Rectal smooth muscle tissue (tissue), 1 donor: Measurements from ENCODE around the gene RPS21.

ENCODE experiments used
- H3K27ac ChIP-seq: one replicate; pipeline ENCODE4 v1.7.0; 2013; ENCODE audit warnings: low read depth, low read length, inconsistent platforms
- H3K27me3 ChIP-seq: one replicate; pipeline ENCODE4 v1.7.0; 2013; ENCODE audit warnings: low read length; ENCODE audit not compliant: control insufficient read depth, insufficient read depth
- H3K36me3 ChIP-seq: one replicate; pipeline ENCODE4 v1.7.0; 2013; ENCODE audit warnings: low read length; ENCODE audit not compliant: control insufficient read depth, insufficient read depth
- H3K4me1 ChIP-seq: one replicate; pipeline ENCODE4 v1.7.0; 2013; ENCODE audit warnings: low read length; ENCODE audit not compliant: control insufficient read depth, insufficient read depth
- H3K4me3 ChIP-seq: one replicate; pipeline ENCODE4 v1.7.0; 2013; ENCODE audit warnings: low read length
- H3K9ac ChIP-seq: one replicate; pipeline ENCODE4 v1.7.0; 2013; ENCODE audit warnings: low read length

RPS21 gene

DNA sequence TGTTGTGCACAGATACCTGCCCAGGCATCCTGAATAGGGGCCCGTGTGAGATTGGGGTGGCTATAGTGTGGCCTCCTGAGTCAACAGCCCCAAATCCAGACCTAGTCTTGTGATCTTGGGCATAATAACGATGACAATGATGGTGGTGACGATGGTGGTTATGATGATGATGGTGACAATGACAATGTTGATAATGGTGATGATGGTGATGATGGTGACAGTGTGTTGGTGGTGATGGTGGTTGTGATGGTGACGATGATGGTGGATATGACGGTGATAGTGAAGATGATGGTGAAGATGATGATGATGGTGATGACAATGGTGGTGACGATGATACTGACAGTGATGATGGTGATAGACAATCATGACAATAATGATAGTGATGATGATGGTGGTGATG is 5.1 kb upstream of the RPS21 start:
- H3K27me3 ChIP-seq = no peaks in the 10 kb centered on the region
- peaks cover 6% of the 10 kb centered on the region for H3K36me3 ChIP-seq
- H3K4me3 ChIP-seq = no peak overlapping the region
- H3K27ac ChIP-seq = no peak overlapping the region
- no peak overlapping the region for H3K9ac ChIP-seq
- peaks cover 29% of the 10 kb centered on the region for H3K4me1 ChIP-seq

DNA sequence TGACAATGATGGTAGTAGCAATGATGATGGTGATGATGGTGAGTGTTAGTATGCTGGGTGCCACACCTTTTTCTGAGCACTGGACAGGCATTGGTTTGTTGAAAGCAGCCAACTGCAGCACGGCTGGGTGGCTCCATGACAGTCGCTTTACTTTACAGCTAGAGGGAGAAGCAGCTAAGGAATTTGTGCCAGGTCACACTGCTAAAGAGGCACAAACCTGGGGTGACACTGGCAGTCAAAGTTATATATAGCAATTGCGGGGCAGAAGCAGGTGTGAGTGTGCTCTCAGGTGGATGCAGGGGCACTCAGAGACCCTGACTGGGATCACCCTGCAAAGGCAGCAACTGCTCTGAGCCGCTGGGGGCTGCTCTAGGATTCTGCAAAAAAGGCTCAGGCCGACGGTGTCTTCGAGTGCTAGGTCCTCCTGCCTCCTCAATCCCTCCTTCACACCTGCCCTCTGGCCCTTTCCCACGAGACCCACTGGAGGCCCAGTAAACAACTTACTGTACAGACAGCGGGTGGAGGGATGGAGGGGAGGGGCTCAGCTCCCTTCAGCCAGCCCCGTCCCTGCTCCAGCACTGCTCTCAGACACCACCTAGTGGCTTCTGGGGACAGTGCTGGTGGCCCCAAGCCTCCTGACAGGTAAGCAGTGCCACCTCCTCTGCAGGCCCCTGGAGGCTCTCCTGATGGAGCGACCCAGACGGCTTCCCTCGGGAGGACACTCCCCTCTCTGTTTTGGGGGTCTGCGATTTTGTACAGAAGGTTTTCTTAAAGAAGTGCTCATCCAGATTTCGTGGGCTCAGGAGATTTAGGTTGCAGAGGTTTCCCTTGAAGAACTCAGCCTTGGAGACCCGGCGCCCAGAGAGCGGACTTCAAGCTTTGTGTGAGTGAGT is 4.4 kb upstream of the RPS21 start:
- H3K9ac ChIP-seq = no peak overlapping the region
- H3K27me3 ChIP-seq = no peaks in the 10 kb centered on the region
- peaks cover 6% of the 10 kb centered on the region for H3K36me3 ChIP-seq
- peak overlapping the region; percentile 11 for H3K27ac ChIP-seq
- H3K4me3 ChIP-seq = no peak overlapping the region
- H3K4me1 ChIP-seq = peaks cover 24% of the 10 kb centered on the region

GRCh38 chr20:62387219-62387913 is 463 bp downstream of the RPS21 start:
- Histone ChIP-seq H3K9ac (peak overlapping the region; percentile 70), H3K27me3 (no peaks in the 10 kb centered on the region), H3K36me3 (peaks cover 15% of the 10 kb centered on the region), H3K27ac (peak overlapping the region; percentile 94), H3K4me1 (peaks cover 15% of the 10 kb centered on the region), H3K4me3 (peak overlapping the region; percentile 91)

DNA sequence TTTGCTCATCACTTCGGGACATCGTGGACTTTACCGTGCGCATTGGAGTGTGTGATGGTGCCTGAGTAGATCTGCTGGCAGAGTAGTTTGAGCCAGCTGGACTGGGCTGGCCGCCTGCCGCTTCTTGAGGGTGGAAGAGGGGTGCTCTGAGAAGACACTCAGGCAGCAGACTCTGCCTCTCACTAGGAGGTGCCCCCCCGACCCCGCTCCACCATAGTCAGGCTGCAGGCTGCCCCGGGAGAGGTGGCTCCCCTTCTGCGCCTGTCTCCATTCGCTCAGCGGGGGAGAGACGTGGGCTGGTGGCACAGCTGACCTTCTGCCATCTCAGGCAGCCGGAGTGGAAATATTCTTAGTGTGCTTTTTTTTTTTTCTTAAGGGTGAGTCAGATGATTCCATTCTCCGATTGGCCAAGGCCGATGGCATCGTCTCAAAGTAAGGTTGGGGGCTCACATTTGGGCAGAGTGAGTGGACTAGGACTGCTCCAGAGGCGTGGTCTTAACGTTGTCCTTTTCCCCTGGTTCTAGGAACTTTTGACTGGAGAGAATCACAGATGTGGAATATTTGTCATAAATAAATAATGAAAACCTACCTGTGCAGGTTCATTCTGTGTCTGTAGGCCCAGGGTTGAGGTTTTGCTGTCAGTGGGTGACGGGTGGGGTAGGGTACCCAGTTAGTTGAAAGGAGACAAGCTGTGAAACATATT is 1.2 kb downstream of the RPS21 start:
- H3K9ac ChIP-seq = peak overlapping the region; percentile 70

DNA sequence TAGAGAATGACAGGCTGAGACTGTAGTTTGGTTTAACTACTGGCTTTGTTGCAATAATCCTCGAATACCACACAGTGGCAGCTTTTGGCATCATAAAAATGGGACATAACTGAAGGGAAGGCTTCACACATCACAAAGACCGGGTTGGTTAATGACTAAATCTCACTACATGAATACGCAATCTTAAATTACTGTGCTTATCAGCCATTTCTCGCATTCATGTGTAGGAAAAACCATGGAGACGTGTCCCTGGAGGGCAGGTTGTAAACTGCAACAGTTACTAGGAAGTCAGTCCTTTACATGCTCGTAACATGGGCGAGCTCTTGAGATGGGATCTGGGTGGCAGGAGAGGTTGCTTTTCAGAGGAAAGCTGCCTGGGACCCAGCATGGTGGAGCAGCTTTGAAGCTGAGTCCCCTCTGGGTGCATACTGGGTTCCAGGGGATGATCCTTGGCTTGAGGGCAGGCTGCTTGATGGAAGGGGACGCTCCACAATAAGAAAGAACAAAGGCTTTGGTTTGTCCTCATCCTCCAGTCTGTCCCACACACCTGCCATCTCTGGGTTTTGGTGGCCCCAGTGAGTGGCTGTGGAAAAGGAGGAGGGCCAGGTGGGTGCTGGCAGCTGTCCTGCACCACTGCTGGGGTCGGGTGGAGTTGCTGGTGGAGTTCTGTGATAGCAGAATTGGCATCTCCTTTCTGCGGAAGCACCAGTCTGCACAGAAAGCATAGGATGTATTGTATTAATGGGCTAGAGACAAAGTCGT is 2.1 kb downstream of the RPS21 start:
- H3K4me3 ChIP-seq = no peak overlapping the region
- no peak overlapping the region for H3K27ac ChIP-seq
- H3K36me3 ChIP-seq = peaks cover 14% of the 10 kb centered on the region
- no peak overlapping the region for H3K9ac ChIP-seq
- peaks cover 12% of the 10 kb centered on the region for H3K4me1 ChIP-seq
- no peaks in the 10 kb centered on the region for H3K27me3 ChIP-seq

More for the DNA sequence above, 1.2 kb downstream of the RPS21 start:
- H3K27ac ChIP-seq = no peak overlapping the region
- H3K4me1 ChIP-seq = peaks cover 12% of the 10 kb centered on the region
- H3K27me3 ChIP-seq = no peaks in the 10 kb centered on the region
- H3K4me3 ChIP-seq = peak overlapping the region; percentile 91
- H3K36me3 ChIP-seq = peaks cover 14% of the 10 kb centered on the region

- H3K27ac ChIP-seq = no peak overlapping the region
- peaks cover 12% of the 10 kb centered on the region for H3K4me1 ChIP-seq
- H3K4me3 ChIP-seq = no peak overlapping the region
- peaks cover 14% of the 10 kb centered on the region for H3K36me3 ChIP-seq
- H3K9ac ChIP-seq = no peak overlapping the region
- H3K27me3 ChIP-seq = no peaks in the 10 kb centered on the region
Observed at GRCh38 chr20:62389601-62390087, 2.7 kb downstream of the RPS21 start.

DNA sequence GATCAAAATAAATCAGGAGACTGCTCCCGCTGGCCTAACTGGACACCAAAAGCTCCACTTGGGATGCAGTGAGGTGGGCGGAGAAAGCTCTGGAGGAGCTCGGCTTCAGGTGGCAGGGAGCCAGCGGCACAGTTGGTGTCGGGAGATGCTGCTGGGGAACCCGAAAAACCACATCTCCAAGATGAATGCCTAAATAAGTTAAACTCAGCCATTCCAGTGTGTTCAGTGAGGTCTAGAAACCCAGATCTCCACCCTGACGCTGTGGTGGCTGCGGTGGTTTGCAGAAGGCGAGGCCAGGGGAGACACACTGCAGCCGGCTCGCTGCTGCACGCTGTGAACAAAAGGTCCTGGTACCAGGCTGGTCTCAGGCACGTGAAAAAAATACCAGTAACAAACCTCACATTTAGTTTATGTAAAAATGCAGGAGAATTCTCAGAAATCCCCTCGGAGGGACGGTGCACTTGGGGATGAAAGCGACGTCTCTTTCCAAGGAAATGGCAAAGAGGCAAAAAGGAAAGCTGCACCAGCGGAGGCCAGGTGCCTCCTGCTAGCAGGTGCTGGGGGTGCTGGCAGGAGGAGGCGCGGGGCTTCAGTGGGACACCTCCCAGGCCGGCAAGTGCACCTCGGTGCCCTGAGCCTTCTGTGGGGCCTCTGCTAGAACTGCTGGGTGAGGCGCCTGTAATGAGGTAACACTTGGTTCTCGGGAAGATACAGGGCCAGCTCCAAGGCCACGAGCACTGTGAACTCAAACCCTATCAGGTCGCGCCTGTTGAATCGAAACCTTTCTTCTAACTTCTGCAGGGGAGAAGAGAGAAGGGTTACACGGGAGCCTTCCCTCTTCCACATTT is 3.6 kb downstream of the RPS21 start:
- Histone ChIP-seq H3K4me1 (peaks cover 9% of the 10 kb centered on the region), H3K9ac (no peak overlapping the region), H3K27ac (no peak overlapping the region), H3K27me3 (no peaks in the 10 kb centered on the region), H3K36me3 (peaks cover 14% of the 10 kb centered on the region), H3K4me3 (no peak overlapping the region)

DNA sequence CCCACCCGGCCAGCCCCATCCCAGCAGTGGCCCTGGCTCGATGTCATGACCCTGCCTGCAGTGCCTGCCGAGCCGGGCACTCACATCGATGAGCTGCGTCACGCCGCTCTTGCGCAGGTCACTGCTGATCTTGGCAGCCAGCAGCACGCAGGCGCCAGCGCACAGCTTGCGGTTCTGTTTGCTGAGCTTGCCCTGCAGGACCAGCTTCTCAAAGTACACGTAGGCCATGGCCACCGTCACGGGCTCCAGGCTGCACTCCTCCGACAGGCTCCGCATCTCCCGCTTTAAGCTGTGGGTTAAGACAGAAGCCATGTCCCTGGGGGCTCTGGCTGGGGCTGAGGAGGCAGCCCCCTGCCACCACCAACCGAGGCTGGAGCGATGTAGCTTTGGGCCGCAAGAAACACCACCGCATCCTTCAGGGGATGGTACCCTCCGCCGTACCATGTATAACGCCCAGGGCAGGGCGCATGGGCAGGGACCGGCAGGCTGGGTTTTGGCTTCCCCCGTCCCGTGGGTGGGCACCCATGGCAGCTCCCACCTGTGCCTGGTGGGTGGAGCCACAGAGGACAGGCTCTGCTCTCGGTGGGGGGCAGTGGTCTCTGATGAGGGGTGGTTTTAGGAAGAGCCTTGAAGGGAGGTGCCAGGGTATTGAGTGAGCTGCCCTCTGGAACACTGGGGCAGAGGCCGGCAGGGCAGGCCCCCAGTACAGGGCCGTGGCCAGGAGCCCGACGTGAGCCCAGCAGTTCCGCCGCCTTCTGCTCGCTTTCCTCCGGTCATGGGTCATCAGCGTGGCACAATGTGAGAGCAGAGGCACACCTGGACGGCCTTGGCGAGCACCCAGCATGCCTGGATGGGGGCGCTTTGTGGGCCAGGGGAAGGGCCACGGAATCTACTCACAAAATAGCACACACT is 4.5 kb downstream of the RPS21 start:
- H3K4me3 ChIP-seq = no peak overlapping the region
- H3K27ac ChIP-seq = no peak overlapping the region
- H3K27me3 ChIP-seq = no peaks in the 10 kb centered on the region
- H3K4me1 ChIP-seq = peaks cover 5% of the 10 kb centered on the region
- peaks cover 14% of the 10 kb centered on the region for H3K36me3 ChIP-seq
- H3K9ac ChIP-seq = no peak overlapping the region

DNA sequence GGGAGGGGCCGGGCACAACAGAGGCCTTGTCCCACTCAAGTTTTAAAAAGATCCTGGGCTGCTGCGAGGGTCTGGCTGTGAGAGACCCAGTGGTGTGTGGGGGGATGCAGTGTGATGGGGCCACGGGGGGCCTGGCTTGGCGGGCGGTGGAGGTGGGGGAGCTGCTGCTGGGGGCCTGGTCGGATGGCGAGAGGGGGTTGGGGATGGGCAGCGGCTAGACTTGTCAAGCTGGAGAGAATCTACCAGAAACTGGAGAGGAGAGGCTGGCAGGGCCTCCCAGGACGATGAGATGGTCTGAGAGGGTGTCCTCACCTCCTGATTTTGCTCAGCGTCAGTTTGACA is 5.1 kb downstream of the RPS21 start:
- no peak overlapping the region for H3K9ac ChIP-seq
- peaks cover 14% of the 10 kb centered on the region for H3K36me3 ChIP-seq
- no peaks in the 10 kb centered on the region for H3K27me3 ChIP-seq
- H3K27ac ChIP-seq = no peak overlapping the region
- no peak overlapping the region for H3K4me3 ChIP-seq
- peaks cover 5% of the 10 kb centered on the region for H3K4me1 ChIP-seq

DNA sequence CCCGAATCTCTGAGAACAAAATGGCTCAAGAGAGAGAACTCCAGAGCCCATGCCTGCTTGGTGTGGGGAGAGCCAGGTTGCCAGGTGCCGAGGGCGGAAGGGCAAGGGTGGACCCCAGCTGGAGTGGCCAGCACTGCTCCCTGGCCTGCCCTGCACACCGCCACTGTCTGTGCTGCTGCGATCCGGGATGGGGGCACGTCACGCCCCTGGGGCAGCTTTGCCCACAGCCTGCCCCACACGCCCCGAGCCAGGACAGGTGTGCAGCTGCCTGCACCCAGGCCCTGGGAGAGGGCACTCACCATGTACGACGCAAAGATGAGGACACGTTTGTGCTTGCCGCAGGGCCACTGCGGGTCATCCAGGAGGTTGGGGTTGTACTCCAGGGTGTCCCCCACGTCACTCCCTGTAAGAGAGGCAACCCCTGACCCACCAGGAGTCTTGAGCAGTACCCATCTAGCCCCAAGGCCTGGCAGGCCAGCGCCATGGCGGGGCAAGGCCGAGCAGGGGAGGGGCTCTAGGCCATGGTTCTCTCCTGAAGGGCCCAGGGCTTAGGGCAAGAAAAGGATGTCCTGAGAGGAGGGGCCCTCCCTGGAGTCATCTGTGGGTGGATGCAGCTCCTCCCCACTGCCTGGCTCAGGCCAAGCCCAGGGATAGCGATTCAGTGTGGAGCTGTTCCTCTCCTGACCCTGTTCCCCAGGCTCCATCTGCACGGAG is 5.9 kb downstream of the RPS21 start:
- Histone ChIP-seq H3K4me1 (peaks cover under 1% of the 10 kb centered on the region), H3K27me3 (no peaks in the 10 kb centered on the region), H3K4me3 (no peak overlapping the region), H3K9ac (no peak overlapping the region), H3K36me3 (peaks cover 17% of the 10 kb centered on the region), H3K27ac (no peak overlapping the region)
